Calu3 (cell line): ENCODE data around the gene GPR137C. TPM values are rescaled to one million over a fixed set of nuclear protein-coding genes. Genes with fewer than 3 reads are reported as not detected.

Source experiments
- BruUV-seq: library from RNA; stranded (reverse); fragments of 400-500 nt; replicated peaks from 2 replicates; lab custom pipeline; 2021; lab: Mats Ljungman, UMichigan
- CTCF ChIA-PET: fragments of 300-600 bp; sonication (Branson Sonifier 250); formaldehyde crosslinking; loops from one replicate; lab custom pipeline; 2022; ENCODE audit warnings: antibody characterized with exemption; lab: Charles Lee
- DNase-seq: peaks from one replicate; pipeline ENCODE4 v3.0.0; 2022
- H3K27ac Mint-ChIP-seq: one replicate; pipeline ENCODE4 v1.8.0; 2022; ENCODE audit warnings: mixed read lengths; ENCODE audit not compliant: unreplicated experiment
- H3K27me3 Mint-ChIP-seq: one replicate; pipeline ENCODE4 v1.8.0; 2022; ENCODE audit warnings: mixed read lengths; ENCODE audit not compliant: unreplicated experiment
- H3K36me3 Mint-ChIP-seq: one replicate; pipeline ENCODE4 v1.8.0; 2022; ENCODE audit warnings: mild to moderate bottlenecking, moderate library complexity, mixed read lengths; ENCODE audit not compliant: insufficient read depth, unreplicated experiment
- H3K4me1 Mint-ChIP-seq: one replicate; pipeline ENCODE4 v1.8.0; 2022; ENCODE audit warnings: mild to moderate bottlenecking, low read depth, mixed read lengths; ENCODE audit not compliant: unreplicated experiment
- H3K4me3 Mint-ChIP-seq: one replicate; pipeline ENCODE4 v1.8.0; 2022; ENCODE audit warnings: mild to moderate bottlenecking, low read depth, moderate library complexity, mixed read lengths; ENCODE audit not compliant: unreplicated experiment
- H3K9me3 Mint-ChIP-seq: one replicate; pipeline ENCODE4 v1.8.0; 2022; ENCODE audit warnings: low read depth, mixed read lengths; ENCODE audit not compliant: unreplicated experiment
- intact Hi-C: fragments of 100-400 bp; cut with micrococcal nuclease; formaldehyde crosslinking; loops from one replicate; pipeline ENCODE4 v1.10.0; 2022; ENCODE audit not compliant: unreplicated experiment
- total RNA-seq: library from RNA; stranded (reverse); gene quantifications from 2 replicates; pipeline ENCODE4 v1.2.3, GENCODE V29; 2022
- TF ChIP-seq, protein P1 (sequence below): fragments of 200-600 bp; IDR thresholded peaks from one replicate; pipeline ENCODE4 v1.8.0; 2022; ENCODE audit warnings: antibody characterized with exemption; ENCODE audit not compliant: unreplicated experiment

GPR137C gene
- total RNA-seq, 1 experiment from 2014 or later, result 2.3 TPM

DNA sequence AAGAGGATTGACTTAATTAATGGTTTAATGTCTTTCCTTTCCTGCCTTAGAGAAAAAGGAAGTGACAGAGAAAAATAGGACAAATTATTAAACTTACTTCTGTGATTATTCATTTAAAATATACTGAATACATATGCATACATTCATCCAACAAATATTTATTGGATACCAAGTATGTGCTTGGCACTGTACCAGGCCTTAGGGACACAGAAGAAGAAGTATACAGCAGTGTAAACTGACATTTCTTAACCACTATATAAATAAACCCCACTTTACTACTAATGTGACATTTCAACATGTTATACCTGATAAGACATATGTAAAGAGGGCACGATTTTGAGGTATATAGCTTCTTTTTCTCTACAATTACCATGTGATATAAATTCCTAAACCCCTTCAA lies 89.1 kb downstream of the GPR137C start:
- H3K27me3 Mint-ChIP-seq, result no peaks in the 10 kb centered on the region
- intact Hi-C loops, result no loop called here
- H3K36me3 Mint-ChIP-seq, result peaks cover 27% of the 10 kb centered on the region
- DNase-seq, result no peak
- peaks cover 6% of the 10 kb centered on the region for H3K9me3 Mint-ChIP-seq
- CTCF ChIA-PET, result no interaction called here
- H3K4me3 Mint-ChIP-seq, result no peak overlapping the region
- TF ChIP-seq, protein P1, sequence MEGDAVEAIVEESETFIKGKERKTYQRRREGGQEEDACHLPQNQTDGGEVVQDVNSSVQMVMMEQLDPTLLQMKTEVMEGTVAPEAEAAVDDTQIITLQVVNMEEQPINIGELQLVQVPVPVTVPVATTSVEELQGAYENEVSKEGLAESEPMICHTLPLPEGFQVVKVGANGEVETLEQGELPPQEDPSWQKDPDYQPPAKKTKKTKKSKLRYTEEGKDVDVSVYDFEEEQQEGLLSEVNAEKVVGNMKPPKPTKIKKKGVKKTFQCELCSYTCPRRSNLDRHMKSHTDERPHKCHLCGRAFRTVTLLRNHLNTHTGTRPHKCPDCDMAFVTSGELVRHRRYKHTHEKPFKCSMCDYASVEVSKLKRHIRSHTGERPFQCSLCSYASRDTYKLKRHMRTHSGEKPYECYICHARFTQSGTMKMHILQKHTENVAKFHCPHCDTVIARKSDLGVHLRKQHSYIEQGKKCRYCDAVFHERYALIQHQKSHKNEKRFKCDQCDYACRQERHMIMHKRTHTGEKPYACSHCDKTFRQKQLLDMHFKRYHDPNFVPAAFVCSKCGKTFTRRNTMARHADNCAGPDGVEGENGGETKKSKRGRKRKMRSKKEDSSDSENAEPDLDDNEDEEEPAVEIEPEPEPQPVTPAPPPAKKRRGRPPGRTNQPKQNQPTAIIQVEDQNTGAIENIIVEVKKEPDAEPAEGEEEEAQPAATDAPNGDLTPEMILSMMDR, result no peak
- no TSS peak for BruUV-seq
- no peaks in the 10 kb centered on the region for H3K4me1 Mint-ChIP-seq
- H3K27ac Mint-ChIP-seq, result no peak overlapping the region

DNA sequence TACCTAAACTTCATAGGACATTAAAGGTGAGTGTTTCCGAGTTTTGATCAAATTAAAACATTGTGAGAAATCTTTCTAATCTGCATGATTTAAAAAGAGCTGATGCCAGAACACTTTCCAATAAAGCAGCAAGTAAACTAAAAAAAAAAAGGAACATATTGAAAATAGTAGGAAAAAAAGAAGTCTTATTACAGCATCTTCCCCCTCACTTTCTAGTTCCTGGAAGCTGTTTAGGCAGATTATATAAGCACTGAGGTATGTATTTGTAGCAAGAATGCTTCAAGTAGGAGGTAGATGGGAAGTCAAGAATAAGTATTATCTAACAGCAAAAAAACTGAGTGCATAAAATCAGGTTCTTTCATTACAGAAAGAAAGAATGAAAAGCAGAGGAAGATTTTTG lies 96.9 kb downstream of the GPR137C start:
- no peak for DNase-seq
- H3K4me3 Mint-ChIP-seq, result no peak overlapping the region
- peaks cover 28% of the 10 kb centered on the region for H3K36me3 Mint-ChIP-seq
- BruUV-seq, result no TSS peak
- CTCF ChIA-PET, result no interaction called here
- H3K27ac Mint-ChIP-seq, result no peak overlapping the region
- H3K9me3 Mint-ChIP-seq, result no peaks in the 10 kb centered on the region
- TF ChIP-seq, protein P1, result no peak
- H3K27me3 Mint-ChIP-seq, result no peaks in the 10 kb centered on the region
- no peaks in the 10 kb centered on the region for H3K4me1 Mint-ChIP-seq
- intact Hi-C loops, result no loop called here

DNA sequence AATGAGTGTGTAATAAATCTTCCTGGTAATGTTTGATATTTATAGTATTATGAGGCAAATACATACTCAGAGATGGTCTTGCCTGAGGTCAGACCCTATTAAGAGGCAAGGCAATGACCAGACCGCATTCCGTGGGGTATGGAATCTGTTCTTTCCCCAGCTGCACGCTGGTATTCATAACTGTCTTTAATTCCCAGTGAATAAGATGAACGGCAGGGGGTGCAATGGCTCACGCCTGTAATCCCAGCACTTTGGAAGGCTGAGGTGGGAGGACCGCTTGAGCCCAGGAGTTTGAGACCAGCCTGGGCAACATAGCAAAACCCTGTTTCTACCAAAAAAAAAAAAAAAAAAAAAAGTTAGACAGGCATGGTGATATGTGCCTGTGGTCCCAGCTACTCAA lies 98.1 kb downstream of the GPR137C start:
- no peak for DNase-seq
- Mint-ChIP-seq H3K36me3 (peaks cover 28% of the 10 kb centered on the region), H3K4me3 (no peak overlapping the region), H3K27ac (no peak overlapping the region), H3K9me3 (no peaks in the 10 kb centered on the region), H3K27me3 (no peaks in the 10 kb centered on the region), H3K4me1 (no peaks in the 10 kb centered on the region)
- BruUV-seq, result no TSS peak
- intact Hi-C loops, result loop anchor here (5.0 kb wide), 1 partner anchor 42 kb away; no protein-coding TSS in a partner anchor
- CTCF ChIA-PET, result no interaction called here
- TF ChIP-seq, protein P1, result no peak

DNA sequence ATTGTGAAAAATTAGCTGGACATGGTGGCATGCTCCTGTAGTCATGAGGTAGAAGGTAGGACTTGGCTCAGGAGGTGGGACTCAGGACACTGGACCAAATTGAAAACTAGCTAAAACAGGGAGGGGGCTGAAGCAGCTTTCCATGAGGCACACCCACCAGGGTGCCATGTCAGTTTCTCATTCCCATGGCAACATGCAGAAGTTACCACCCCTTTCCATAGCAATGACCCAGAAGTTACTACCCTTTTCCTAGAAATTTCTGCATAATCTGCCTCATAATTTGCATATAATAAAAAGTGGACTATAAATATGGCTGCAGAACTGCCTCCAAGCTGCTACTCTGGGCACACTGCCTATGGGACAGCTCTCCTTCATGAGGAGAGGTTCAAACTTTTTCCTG lies 104.3 kb downstream of the GPR137C start:
- CTCF ChIA-PET, result no interaction called here

More for the DNA sequence above, 104.3 kb downstream of the GPR137C start:
- no peak for DNase-seq
- TF ChIP-seq, protein P1, result no peak
- Mint-ChIP-seq H3K4me1 (no peaks in the 10 kb centered on the region), H3K27ac (no peak overlapping the region), H3K36me3 (peaks cover 18% of the 10 kb centered on the region), H3K27me3 (no peaks in the 10 kb centered on the region), H3K9me3 (no peaks in the 10 kb centered on the region), H3K4me3 (no peak overlapping the region)
- intact Hi-C loops, result no loop called here
- BruUV-seq, result no TSS peak
